ENCODE data around the gene SPINT3. TPM values are rescaled to one million over a fixed set of nuclear protein-coding genes. Genes with fewer than 3 reads are reported as not detected.

Gene SPINT3
- total RNA-seq, 1 donor from 2014 or later = not detected

- Histone ChIP-seq H3K27ac (no peak overlapping the region), H3K4me1 (peaks cover 7 to 12% of the 10 kb centered on the region in 2 donors), H3K27me3 (no peaks in the 10 kb centered on the region), H3K36me3 (no peaks in the 10 kb centered on the region), H3K9me3 (no peaks in the 10 kb centered on the region), H3K4me3 (no peak overlapping the region)
- TF ChIP-seq CTCF (IDR thresholded peaks at IDR 0.05) = no peak
- DNase-seq (ENCODE audit: low spot score in 2 of 2) = no peak
- intact Hi-C loops (cut with DNase I) = no loop called here
These were observed 49.7 kb downstream of the SPINT3 start for GRCh38 chr20:45465491-45466266.

GRCh38 chr20:45463709-45464108 lies 51.7 kb downstream of the SPINT3 start:
- intact Hi-C loops (cut with DNase I) = no loop called here

GRCh38 chr20:45462711-45463509 lies 52.5 kb downstream of the SPINT3 start:
- TF ChIP-seq CTCF (IDR thresholded peaks at IDR 0.05) = no peak
- intact Hi-C loops (cut with DNase I) = no loop called here
- no peaks in the 10 kb centered on the region for H3K27me3 ChIP-seq
- no peak for DNase-seq (ENCODE audit: low spot score in 2 of 2)
- no peak overlapping the region for H3K4me3 ChIP-seq
- H3K27ac ChIP-seq = no peak overlapping the region
- H3K4me1 ChIP-seq = no peaks in the 10 kb centered on the region
- H3K36me3 ChIP-seq = no peaks in the 10 kb centered on the region
- H3K9me3 ChIP-seq = no peaks in the 10 kb centered on the region

More at GRCh38 chr20:45463709-45464108, 51.7 kb downstream of the SPINT3 start:
- no peaks in the 10 kb centered on the region for H3K4me1 ChIP-seq
- no peak overlapping the region for H3K4me3 ChIP-seq
- H3K27me3 ChIP-seq = no peaks in the 10 kb centered on the region
- no peak for DNase-seq (ENCODE audit: low spot score in 2 of 2)
- no peaks in the 10 kb centered on the region for H3K9me3 ChIP-seq
- H3K27ac ChIP-seq = no peak overlapping the region
- H3K36me3 ChIP-seq = no peaks in the 10 kb centered on the region
- no peak for TF ChIP-seq CTCF (IDR thresholded peaks at IDR 0.05)

Other genes starting within 250 kb of the SPINT3 start
- gene RBPJL, start 208.8 kb downstream of the SPINT3 start, total RNA-seq = not detected
- 0.21 TPM for gene MATN4, start 207.3 kb downstream of the SPINT3 start, total RNA-seq
- 63.8 TPM for gene SDC4, start 167.2 kb downstream of the SPINT3 start, total RNA-seq
- 27.4 TPM for gene SYS1, start 152.5 kb downstream of the SPINT3 start, total RNA-seq
- not detected for gene TP53TG5, start 137.3 kb downstream of the SPINT3 start, total RNA-seq
- 100 TPM for gene DBNDD2, start 107.3 kb downstream of the SPINT3 start, total RNA-seq
- 142 TPM for gene PIGT, start 99.5 kb downstream of the SPINT3 start, total RNA-seq
- gene WFDC2, start 45.9 kb downstream of the SPINT3 start, total RNA-seq = 32.5 TPM
- gene WFDC6, start 23.9 kb upstream of the SPINT3 start, total RNA-seq = not detected
- not detected for gene EPPIN, start 31.8 kb upstream of the SPINT3 start, total RNA-seq
- gene WFDC8, start 63.7 kb upstream of the SPINT3 start, total RNA-seq = not detected
- gene WFDC10A, start 114.1 kb upstream of the SPINT3 start, total RNA-seq = not detected
- gene WFDC9, start 115.7 kb upstream of the SPINT3 start, total RNA-seq = not detected
- not detected for gene WFDC11, start 154.6 kb upstream of the SPINT3 start, total RNA-seq
- not detected for gene WFDC13, start 186.4 kb upstream of the SPINT3 start, total RNA-seq
- not detected for gene WFDC10B, start 189.4 kb upstream of the SPINT3 start, total RNA-seq
- not detected for gene SPINT4, start 206.7 kb upstream of the SPINT3 start, total RNA-seq

Data from ascending aorta (tissue), 2 donors.